Brain microvascular endothelial cell (primary cell): Measurements from ENCODE around the gene SLC43A3.

ENCODE experiments used
- DNase-seq: peaks from one replicate; pipeline ENCODE4 v3.0.0-alpha.2; 2020
- H3K27ac ChIP-seq: fragments of 250-450 bp; sonication (Bioruptor Pico); 2 replicates; pipeline ENCODE4 v1.5.1; 2020; ENCODE audit warnings: mild to moderate bottlenecking, moderate library complexity
- H3K27me3 ChIP-seq: fragments of 250-450 bp; sonication (Bioruptor Pico); replicated peaks from 2 replicates; pipeline ENCODE4 v1.5.1; 2020; ENCODE audit warnings: mild to moderate bottlenecking
- H3K36me3 ChIP-seq: fragments of 250-450 bp; sonication (Bioruptor Pico); replicated peaks from 2 replicates; pipeline ENCODE4 v1.5.1; 2020; ENCODE audit warnings: mild to moderate bottlenecking
- H3K4me3 ChIP-seq: 2 replicates; pipeline ENCODE4 v1.5.1; 2011; ENCODE audit warnings: low read depth, mild to moderate bottlenecking, control low read depth, low read length, moderate library complexity
- in situ Hi-C: cut with HindIII; loops from 2 replicates; pipeline ENCODE4 v1.10.0; 2017; ENCODE audit warnings: low sequenced_read_pairs, low pct_ligation_motif_present
- TF ChIP-seq, protein P1 (sequence below): IDR thresholded peaks from 2 replicates; pipeline ENCODE4 v1.5.1; 2011; ENCODE audit warnings: low read depth, mild to moderate bottlenecking, moderate library complexity, low read length, control low read depth, inconsistent platforms; ENCODE audit errors: missing control alignments

SLC43A3 gene

DNA sequence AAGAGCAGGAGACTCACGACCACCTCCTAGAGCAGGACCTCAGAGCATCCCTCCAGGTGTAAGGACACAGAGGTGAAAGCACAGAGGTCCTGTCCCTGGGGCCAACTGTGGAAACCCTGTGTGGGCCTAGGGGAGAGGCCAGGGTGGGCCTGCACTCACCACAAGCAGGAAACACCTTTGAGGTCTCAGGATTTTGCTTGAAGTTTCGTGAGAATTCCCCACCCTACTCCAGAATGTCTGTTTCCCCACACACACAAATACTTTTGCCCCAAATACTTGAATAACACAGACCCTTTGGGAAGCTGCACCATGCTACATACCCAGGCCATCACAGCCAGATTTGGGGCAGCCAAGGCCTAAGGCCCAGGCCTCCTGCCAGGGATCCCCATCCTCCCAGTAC lies 18.1 kb downstream of the SLC43A3 start:
- H3K4me3 ChIP-seq, result no peak overlapping the region
- H3K36me3 ChIP-seq, result peaks cover 3% of the 10 kb centered on the region
- TF ChIP-seq, protein P1, sequence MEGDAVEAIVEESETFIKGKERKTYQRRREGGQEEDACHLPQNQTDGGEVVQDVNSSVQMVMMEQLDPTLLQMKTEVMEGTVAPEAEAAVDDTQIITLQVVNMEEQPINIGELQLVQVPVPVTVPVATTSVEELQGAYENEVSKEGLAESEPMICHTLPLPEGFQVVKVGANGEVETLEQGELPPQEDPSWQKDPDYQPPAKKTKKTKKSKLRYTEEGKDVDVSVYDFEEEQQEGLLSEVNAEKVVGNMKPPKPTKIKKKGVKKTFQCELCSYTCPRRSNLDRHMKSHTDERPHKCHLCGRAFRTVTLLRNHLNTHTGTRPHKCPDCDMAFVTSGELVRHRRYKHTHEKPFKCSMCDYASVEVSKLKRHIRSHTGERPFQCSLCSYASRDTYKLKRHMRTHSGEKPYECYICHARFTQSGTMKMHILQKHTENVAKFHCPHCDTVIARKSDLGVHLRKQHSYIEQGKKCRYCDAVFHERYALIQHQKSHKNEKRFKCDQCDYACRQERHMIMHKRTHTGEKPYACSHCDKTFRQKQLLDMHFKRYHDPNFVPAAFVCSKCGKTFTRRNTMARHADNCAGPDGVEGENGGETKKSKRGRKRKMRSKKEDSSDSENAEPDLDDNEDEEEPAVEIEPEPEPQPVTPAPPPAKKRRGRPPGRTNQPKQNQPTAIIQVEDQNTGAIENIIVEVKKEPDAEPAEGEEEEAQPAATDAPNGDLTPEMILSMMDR, result no peak
- no peaks in the 10 kb centered on the region for H3K27me3 ChIP-seq
- in situ Hi-C loops, result no loop called here
- H3K27ac ChIP-seq, result no peak overlapping the region
- no peak for DNase-seq

DNA sequence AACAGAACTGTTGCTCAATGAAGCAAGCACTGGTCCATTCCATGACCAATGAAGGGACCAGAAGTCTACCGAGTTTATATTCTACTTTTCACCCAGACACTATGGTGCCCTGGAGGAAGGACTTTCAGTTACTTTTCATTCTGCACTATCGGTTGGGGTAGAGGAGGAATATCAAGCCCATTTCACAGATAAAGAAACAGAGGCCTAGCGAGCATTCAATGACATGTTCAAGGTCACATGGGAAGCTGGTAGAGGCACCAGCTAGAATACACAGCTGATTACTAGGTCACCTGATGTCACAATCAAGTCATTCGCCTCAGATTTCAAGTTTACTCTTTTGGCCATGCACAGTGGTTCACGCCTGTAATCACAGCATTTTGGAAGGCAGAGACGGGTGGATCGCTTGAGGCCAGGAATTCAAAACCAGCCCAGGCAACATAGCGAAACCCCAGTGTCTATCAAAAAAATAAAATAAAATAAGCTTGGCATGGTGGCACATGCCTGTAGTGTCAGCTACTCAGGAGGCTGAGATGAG lies 18.9 kb downstream of the SLC43A3 start:
- in situ Hi-C loops, result no loop called here
- no peak overlapping the region for H3K27ac ChIP-seq
- peaks cover 3% of the 10 kb centered on the region for H3K36me3 ChIP-seq
- TF ChIP-seq, protein P1, result no peak
- no peaks in the 10 kb centered on the region for H3K27me3 ChIP-seq
- DNase-seq, result no peak
- no peak overlapping the region for H3K4me3 ChIP-seq

DNA sequence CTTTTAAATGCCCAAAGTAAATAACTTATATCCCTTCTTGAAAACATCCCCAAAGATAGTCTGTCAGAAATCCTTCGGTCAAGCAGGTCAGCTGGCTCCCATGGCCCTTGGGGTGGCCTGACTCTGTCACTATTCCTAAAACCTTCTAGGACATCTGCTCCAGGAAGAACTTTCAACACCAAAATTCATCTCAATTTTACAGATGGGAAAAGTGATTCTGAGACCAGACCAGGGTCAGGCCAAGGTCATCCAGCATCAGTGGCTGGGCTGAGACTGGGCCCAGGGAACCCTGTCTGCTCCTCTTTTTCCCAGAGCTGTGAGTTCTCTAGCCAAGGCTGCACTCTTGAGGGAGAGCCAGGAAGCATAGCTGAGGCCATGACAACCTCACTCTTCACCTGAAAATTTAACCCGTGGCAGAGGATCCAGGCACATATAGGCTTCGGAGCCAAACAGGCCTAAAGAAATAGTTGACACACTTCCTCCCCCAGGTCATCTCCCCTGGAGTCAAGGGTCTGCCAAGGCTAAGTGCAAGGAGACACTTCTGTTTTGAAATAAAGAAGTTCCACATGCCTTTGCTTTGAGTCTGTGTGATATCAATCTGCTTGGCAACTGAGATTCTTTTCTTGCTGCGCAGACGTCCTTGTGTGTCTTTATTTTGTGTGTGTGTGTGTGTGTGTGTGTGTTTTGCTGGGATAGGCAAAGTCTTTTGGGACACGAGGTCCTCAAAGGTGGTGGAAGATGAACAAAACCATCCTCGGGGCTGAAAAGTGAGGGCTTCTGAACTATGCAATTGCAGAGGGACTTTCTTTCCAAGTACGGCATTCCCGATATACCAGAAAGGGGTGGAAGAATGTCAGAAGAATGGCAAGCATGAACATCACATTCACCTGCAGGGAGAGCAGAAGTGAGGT lies 19.7 kb downstream of the SLC43A3 start:
- TF ChIP-seq, protein P1, result no peak
- Histone ChIP-seq H3K27me3 (no peaks in the 10 kb centered on the region), H3K27ac (no peak overlapping the region), H3K4me3 (no peak overlapping the region), H3K36me3 (peaks cover 3% of the 10 kb centered on the region)
- in situ Hi-C loops, result no loop called here
- DNase-seq, result no peak

DNA sequence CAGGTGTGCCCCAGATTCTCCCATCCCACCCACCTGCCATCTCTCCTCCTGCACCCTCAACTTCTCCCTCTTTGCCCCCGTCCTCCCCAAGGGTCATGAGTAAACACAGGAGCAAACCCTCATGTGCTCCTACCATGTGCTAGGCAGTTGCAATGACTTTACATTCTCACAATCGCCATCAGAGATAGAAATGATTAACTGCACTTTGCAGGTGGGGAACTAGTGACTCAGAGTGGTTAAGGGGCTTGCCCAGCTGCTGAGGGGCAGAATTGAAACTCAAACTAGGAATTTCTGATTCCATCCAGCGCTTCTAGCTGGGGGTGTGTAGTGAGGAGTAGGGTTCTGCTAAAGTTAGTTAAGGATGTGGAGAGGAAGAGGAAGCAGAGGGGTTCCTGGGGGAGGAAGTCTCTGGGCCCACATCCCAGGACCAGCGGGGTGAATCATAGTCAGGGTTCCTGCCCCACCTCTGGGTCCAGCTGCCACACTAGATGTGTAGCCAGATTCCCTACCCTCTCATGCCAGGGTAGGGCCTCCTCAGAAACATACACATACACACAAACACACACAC lies 20.5 kb downstream of the SLC43A3 start:
- TF ChIP-seq, protein P1, result no peak
- in situ Hi-C loops, result no loop called here
- Histone ChIP-seq H3K27ac (no peak overlapping the region), H3K36me3 (peaks cover under 1% of the 10 kb centered on the region), H3K4me3 (no peak overlapping the region), H3K27me3 (no peaks in the 10 kb centered on the region)
- DNase-seq, result no peak

DNA sequence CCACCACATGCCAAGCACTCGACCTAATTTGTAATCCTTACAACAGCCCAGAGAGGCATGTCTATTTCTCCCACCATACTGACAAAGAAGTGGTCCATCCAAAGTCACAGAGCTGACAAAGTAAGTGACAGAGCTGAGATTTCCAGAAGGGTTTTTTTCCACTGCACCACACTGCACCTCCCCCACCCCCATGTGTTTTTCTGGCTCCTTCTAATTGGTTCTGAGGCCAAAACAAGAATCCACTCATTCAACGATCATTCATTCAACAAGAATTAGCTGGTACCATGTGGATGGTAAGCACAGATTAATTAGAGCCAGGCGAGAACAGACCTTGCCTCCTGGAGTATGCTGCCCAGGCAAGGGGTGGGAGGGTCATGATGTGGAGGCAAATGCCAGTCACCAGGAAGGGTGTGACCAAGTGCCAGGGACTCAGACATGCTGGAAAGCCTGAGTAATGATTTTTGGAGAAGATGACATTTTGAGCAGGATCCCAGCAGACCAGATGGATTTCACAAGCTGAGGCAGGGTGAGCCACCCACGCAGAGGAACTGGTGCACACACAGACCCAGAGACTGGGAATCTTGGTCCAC lies 21.6 kb downstream of the SLC43A3 start:
- in situ Hi-C loops, result no loop called here
- Histone ChIP-seq H3K36me3 (no peaks in the 10 kb centered on the region), H3K27ac (no peak overlapping the region), H3K4me3 (no peak overlapping the region), H3K27me3 (no peaks in the 10 kb centered on the region)
- DNase-seq, result no peak
- TF ChIP-seq, protein P1, result no peak
